ENCODE data around the gene DOC2A.
"Not testable (repeated sequence)": the region's sequence is repeated elsewhere in the genome, so short reads cannot be mapped to it uniquely, and the experiment has no call there.

The DOC2A gene

DNA sequence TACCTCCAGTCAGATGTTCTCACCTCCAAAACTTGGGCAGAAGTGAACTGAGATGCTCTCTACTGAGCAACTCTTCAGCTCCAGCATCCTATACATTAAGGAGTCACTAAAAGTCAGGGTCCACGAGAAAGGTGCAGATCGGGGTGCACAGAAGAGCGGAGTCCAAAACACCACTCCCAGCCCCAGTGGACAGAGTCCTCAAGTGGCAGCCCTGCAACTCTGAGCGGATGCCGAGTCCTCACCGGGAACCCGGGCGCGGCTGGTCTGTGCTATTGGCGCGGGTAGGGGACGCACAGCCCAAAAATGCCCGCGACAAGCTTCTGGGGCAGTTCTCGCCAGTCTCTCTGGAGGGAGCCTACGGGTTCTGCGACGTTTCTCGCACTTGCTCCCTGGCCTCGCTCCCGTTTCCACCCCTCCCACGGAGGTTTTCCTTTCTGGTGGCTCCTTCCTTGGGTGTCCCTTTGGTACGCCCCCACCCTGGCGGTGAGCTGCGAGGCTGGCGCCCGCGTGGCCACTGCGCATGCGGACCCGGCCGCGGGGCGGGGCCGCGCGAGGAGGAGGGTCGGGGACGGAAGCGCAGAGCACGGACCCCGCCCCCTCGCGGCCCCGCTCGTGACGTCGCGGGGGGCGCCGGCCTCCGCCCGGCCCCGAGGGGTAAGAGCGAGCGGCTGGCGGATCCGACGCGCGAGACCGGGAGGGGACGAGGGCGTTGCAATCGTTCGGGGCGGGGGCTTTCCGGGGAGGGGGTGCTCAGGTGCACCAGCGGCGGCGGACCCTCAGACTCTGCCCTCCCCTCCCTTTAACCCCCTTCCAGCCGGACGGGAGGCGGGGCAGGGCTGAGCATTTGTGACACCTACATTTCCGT is 49.1 kb downstream of the DOC2A start, which contains the start of gene TMEM219:
TMEM219 (plus strand) TSS at position 601 of the 865 bp plus-strand sequence. CDS start 1,065 bp downstream, outside the sequence.
- H3K4me1 ChIP-seq (ENCODE audit: control insufficient read depth, insufficient read depth, low read length) = peaks cover 6% of the 10 kb centered on the region
- H3K27ac ChIP-seq (ENCODE audit: low read depth, low read length) = peak within 1 kb of the TSS; percentile 80
- peak within 1 kb of the TSS; percentile 73 for H3K4me3 ChIP-seq (ENCODE audit: low read length)
- H3K27me3 ChIP-seq (ENCODE audit: control insufficient read depth, insufficient read depth, low read length) = no peaks in the 10 kb centered on the region
- H3K36me3 ChIP-seq (ENCODE audit: control insufficient read depth, insufficient read depth, low read length) = no peaks in the 10 kb centered on the region
- H3K9ac ChIP-seq (ENCODE audit: low read length) = peak within 1 kb of the TSS; percentile 82

- Histone ChIP-seq H3K36me3 (ENCODE audit: control insufficient read depth, insufficient read depth, low read length) (no peaks in the 10 kb centered on the region), H3K4me1 (ENCODE audit: control insufficient read depth, insufficient read depth, low read length) (peaks cover 6% of the 10 kb centered on the region), H3K27ac (ENCODE audit: low read depth, low read length) (peak overlapping the region; percentile 80), H3K9ac (ENCODE audit: low read length) (peak overlapping the region; percentile 82), H3K27me3 (ENCODE audit: control insufficient read depth, insufficient read depth, low read length) (no peaks in the 10 kb centered on the region), H3K4me3 (ENCODE audit: low read length) (peak overlapping the region; percentile 73)
These were observed 49.7 kb downstream of the DOC2A start for GRCh38 chr16:29961127-29961478.

- H3K4me3 ChIP-seq (ENCODE audit: low read length); H3K36me3 ChIP-seq (ENCODE audit: control insufficient read depth, insufficient read depth, low read length); H3K27ac ChIP-seq (ENCODE audit: low read depth, low read length); H3K4me1 ChIP-seq (ENCODE audit: control insufficient read depth, insufficient read depth, low read length); H3K9ac ChIP-seq (ENCODE audit: low read length); H3K27me3 ChIP-seq (ENCODE audit: control insufficient read depth, insufficient read depth, low read length): not testable (repeated sequence)
These were observed 51.0 kb downstream of the DOC2A start for GRCh38 chr16:29959821-29960220.

DNA sequence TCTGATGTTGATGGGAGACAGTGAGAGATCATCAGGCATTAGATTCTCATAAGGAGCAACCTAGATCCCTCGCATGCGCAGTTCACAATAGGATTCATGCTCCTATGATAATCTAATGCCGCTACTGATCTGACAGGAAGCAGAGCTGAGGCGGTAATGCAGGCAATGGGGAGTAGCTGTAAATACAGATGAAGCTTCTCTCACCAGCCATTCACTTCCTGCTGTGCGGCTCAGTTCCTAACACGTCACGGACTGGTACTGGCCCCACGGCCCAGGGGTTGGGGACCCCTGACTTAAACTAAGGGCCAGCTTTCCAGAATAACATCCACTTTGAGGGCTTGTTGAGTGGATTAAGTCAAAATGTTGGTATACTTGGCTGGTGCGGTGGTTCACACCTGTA is 51.5 kb downstream of the DOC2A start:
- Histone ChIP-seq H3K27me3 (ENCODE audit: control insufficient read depth, insufficient read depth, low read length) (no peaks in the 10 kb centered on the region), H3K27ac (ENCODE audit: low read depth, low read length) (no peak overlapping the region), H3K4me1 (ENCODE audit: control insufficient read depth, insufficient read depth, low read length) (peaks cover 6% of the 10 kb centered on the region), H3K36me3 (ENCODE audit: control insufficient read depth, insufficient read depth, low read length) (no peaks in the 10 kb centered on the region), H3K4me3 (ENCODE audit: low read length) (no peak overlapping the region), H3K9ac (ENCODE audit: low read length) (no peak overlapping the region)

- no peak overlapping the region for H3K4me3 ChIP-seq (ENCODE audit: low read length)
These were observed 52.1 kb downstream of the DOC2A start for GRCh38 chr16:29958756-29959155.

More at GRCh38 chr16:29958756-29959155, 52.1 kb downstream of the DOC2A start:
- Histone ChIP-seq H3K9ac (ENCODE audit: low read length) (no peak overlapping the region), H3K4me1 (ENCODE audit: control insufficient read depth, insufficient read depth, low read length) (peaks cover 6% of the 10 kb centered on the region), H3K27ac (ENCODE audit: low read depth, low read length) (no peak overlapping the region), H3K36me3 (ENCODE audit: control insufficient read depth, insufficient read depth, low read length) (no peaks in the 10 kb centered on the region), H3K27me3 (ENCODE audit: control insufficient read depth, insufficient read depth, low read length) (no peaks in the 10 kb centered on the region)

Data from rectal smooth muscle tissue (tissue), 1 donor.